Activated T-helper 1 cell treated with anti-CD3 and anti-CD28 coated beads, Interleukin-2, amount 50 U/mL, for 16 hours (primary cell): ENCODE results near the gene KPTN.

ENCODE experiments used
- DNase-seq, 2 donors: peaks; one replicate each; pipeline ENCODE4 v3.0.0-alpha.2; 2020; ENCODE audit warnings: low read depth in 1 of 2, low spot score in 1 of 2

The KPTN gene

GRCh38 chr19:47470447-47471195 is 13.4 kb downstream of the KPTN start:
- no peak for DNase-seq

- no peak for DNase-seq
Observed at GRCh38 chr19:47469719-47470118, 14.3 kb downstream of the KPTN start.

- DNase-seq: no peak
Observed at GRCh38 chr19:47469363-47469700, 14.7 kb downstream of the KPTN start.

- no peak for DNase-seq
Observed at GRCh38 chr19:47467914-47468313, 16.1 kb downstream of the KPTN start.

GRCh38 chr19:47465957-47466356 is 18.1 kb downstream of the KPTN start:
- no peak for DNase-seq

GRCh38 chr19:47464675-47465419 is 19.2 kb downstream of the KPTN start:
- DNase-seq: no peak

GRCh38 chr19:47461876-47462275 is 22.1 kb downstream of the KPTN start:
- no peak for DNase-seq

GRCh38 chr19:47459477-47459876 is 24.5 kb downstream of the KPTN start:
- DNase-seq: no peak

GRCh38 chr19:47458672-47459071 is 25.3 kb downstream of the KPTN start:
- DNase-seq: no peak

GRCh38 chr19:47456721-47457474 is 27.1 kb downstream of the KPTN start:
- no peak for DNase-seq

GRCh38 chr19:47450478-47450877 is 33.5 kb downstream of the KPTN start:
- no peak for DNase-seq

- no peak for DNase-seq
Observed at GRCh38 chr19:47448360-47448727, 35.7 kb downstream of the KPTN start.

GRCh38 chr19:47447470-47448359 is 36.3 kb downstream of the KPTN start:
- peak in 1 of 2 donors; percentile 26 for DNase-seq

- DNase-seq: no peak
Observed at GRCh38 chr19:47446534-47447469, 37.2 kb downstream of the KPTN start.

- peak; percentile 37 to 44 for DNase-seq
Observed at GRCh38 chr19:47445937-47446402, 38.0 kb downstream of the KPTN start.

GRCh38 chr19:47445527-47445926 is 38.5 kb downstream of the KPTN start:
- no peak for DNase-seq

- DNase-seq: no peak
Observed at GRCh38 chr19:47444388-47444821, 39.6 kb downstream of the KPTN start.

- DNase-seq: no peak
Observed at GRCh38 chr19:47443331-47443730, 40.7 kb downstream of the KPTN start.

GRCh38 chr19:47438793-47439220 is 45.2 kb downstream of the KPTN start:
- no peak for DNase-seq

- DNase-seq: no peak
Observed at GRCh38 chr19:47437500-47437899, 46.5 kb downstream of the KPTN start.
